BE2C (cell line): Measurements from ENCODE around the gene KRTAP12-2.
"Not testable (repeated sequence)": the region's sequence is repeated elsewhere in the genome, so short reads cannot be mapped to it uniquely, and the experiment has no call there.

Source experiments
- DNase-seq: peaks from one replicate; pipeline ENCODE4 v3.0.0-alpha.2; 2020
- H3K27me3 ChIP-seq: fragments of 250-450 bp; sonication (Bioruptor Pico); 2 replicates; pipeline ENCODE4 v1.5.1; 2020; ENCODE audit warnings: mild to moderate bottlenecking
- H3K36me3 ChIP-seq: fragments of 250-450 bp; sonication (Bioruptor Pico); 2 replicates; pipeline ENCODE4 v1.5.1; 2020; ENCODE audit warnings: mild to moderate bottlenecking
- H3K4me1 ChIP-seq: fragments of 250-450 bp; sonication (Bioruptor Pico); 2 replicates; pipeline ENCODE4 v1.5.1; 2020
- H3K4me3 ChIP-seq: 2 replicates; pipeline ENCODE4 v1.5.1; 2011; ENCODE audit warnings: low read depth, low read length
- H3K9me3 ChIP-seq: fragments of 250-450 bp; sonication (Bioruptor Pico); 2 replicates; pipeline ENCODE4 v1.5.1; 2020
- TF ChIP-seq, protein P1 (sequence below): IDR thresholded peaks from 2 replicates; pipeline ENCODE4 v1.5.1; 2012; ENCODE audit warnings: mild to moderate bottlenecking, low read depth, low read length

KRTAP12-2 gene

DNA sequence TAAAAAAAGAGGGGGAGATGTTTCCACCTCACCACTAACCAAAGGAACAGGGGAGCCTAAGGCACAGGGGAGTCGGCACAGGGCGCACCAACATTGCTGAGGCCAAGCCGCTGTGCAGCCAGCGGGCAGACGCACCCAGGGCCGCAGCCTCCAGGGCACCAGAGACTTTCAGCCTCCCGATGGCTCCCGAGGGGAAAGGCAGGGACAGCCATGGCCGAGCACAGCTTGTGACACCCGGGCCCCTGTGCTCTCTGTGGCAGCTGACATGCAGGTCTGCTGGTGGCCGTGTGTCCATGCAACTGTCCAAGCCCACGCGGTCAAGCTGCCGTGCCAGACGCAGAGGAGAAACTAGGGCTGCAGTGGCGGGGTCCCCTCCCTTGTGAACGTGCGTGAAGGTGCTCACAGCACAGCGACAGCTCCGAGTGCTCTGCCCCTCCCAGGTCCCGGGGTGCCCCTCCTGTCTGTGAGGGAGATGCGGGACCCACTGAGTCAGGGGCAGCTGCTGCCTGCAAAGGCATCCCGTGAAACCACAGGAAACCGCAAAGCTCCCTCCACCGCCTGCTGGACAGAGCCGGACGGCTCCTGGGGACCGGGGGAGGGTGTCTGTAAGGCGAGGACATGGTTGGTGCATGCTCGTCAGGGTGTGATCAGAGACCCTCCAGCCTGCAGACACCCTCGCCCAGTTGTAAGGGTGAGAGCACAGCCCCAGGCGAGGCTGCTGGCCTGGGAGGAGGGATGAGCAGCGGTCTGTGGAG lies 18.0 kb downstream of the KRTAP12-2 start:
- Histone ChIP-seq H3K9me3 (no peaks in the 10 kb centered on the region), H3K36me3 (no peaks in the 10 kb centered on the region), H3K4me1 (no peaks in the 10 kb centered on the region), H3K4me3 (no peak overlapping the region), H3K27me3 (peaks cover 14% of the 10 kb centered on the region)
- TF ChIP-seq, protein P1, sequence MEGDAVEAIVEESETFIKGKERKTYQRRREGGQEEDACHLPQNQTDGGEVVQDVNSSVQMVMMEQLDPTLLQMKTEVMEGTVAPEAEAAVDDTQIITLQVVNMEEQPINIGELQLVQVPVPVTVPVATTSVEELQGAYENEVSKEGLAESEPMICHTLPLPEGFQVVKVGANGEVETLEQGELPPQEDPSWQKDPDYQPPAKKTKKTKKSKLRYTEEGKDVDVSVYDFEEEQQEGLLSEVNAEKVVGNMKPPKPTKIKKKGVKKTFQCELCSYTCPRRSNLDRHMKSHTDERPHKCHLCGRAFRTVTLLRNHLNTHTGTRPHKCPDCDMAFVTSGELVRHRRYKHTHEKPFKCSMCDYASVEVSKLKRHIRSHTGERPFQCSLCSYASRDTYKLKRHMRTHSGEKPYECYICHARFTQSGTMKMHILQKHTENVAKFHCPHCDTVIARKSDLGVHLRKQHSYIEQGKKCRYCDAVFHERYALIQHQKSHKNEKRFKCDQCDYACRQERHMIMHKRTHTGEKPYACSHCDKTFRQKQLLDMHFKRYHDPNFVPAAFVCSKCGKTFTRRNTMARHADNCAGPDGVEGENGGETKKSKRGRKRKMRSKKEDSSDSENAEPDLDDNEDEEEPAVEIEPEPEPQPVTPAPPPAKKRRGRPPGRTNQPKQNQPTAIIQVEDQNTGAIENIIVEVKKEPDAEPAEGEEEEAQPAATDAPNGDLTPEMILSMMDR: no peak
- no peak for DNase-seq

GRCh38 chr21:44647222-44647552 lies 19.5 kb downstream of the KRTAP12-2 start:
- H3K27me3 ChIP-seq: peaks cover 14% of the 10 kb centered on the region
- no peaks in the 10 kb centered on the region for H3K9me3 ChIP-seq
- no peak for DNase-seq
- no peaks in the 10 kb centered on the region for H3K4me1 ChIP-seq
- H3K36me3 ChIP-seq: no peaks in the 10 kb centered on the region
- TF ChIP-seq, protein P1: no peak
- H3K4me3 ChIP-seq: no peak overlapping the region

GRCh38 chr21:44646366-44647221 lies 20.1 kb downstream of the KRTAP12-2 start, which contains the start of gene KRTAP10-11:
Gene KRTAP10-11, plus strand, starts transcription at chr21:44646414. Its CDS starts 45 bp downstream, at chr21:44646459.
- H3K36me3 ChIP-seq, DNase-seq, H3K4me1 ChIP-seq, H3K9me3 ChIP-seq, H3K4me3 ChIP-seq: not testable (repeated sequence)
- H3K27me3 ChIP-seq: peaks cover 14% of the 10 kb centered on the region

DNA sequence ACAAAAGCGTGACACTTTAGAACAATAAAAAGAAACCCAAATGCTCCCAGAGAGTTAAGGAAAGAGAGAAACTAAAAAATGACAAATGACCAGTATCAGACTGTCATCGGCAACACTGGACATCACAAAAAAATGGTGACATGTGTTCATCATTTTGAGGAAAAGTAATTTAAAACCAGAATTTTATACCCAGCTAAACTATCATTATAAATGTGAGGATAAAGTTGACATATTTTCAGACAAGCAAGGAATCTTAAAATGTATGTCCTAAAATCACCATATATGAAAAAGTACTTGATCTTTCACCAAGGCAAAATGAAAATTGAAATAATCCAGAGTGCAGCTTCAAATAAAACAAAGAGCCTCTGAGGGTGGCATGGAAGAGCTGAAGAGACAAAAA lies 21.8 kb downstream of the KRTAP12-2 start:
- H3K4me3 ChIP-seq: no peak overlapping the region
- H3K27me3 ChIP-seq: peaks cover 14% of the 10 kb centered on the region
- H3K4me1 ChIP-seq: no peaks in the 10 kb centered on the region
- DNase-seq: no peak
- no peaks in the 10 kb centered on the region for H3K36me3 ChIP-seq
- TF ChIP-seq, protein P1: no peak
- H3K9me3 ChIP-seq: peaks cover 3% of the 10 kb centered on the region; the same call in 1 of the 2 replicates

DNA sequence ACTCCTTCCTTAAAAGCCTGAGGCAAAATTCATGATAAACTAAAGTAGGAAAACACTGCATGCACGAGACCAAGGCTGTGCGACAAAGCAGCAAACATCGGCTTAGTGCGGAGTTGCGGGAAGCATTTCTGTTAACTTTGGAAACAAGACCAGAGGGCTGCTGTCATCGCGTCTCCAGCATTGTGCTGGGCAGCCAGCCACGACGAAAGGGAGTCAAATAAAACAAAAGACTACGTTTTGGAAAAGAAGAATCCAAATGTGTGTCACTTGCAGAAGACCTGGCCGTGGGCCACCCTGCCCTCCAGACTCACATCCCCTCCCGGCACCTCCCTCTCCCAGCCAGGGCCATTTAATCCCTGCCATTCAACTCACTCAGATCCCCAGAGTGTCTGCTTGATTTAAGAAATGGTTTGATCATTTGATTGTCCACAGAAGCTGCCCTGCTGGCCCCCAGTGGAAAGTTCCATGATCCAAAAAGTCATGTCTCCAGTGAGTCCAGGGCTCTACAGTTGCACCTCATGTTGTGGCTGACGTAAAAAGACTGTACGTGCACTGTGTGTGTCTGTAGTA lies 22.9 kb downstream of the KRTAP12-2 start:
- no peak for DNase-seq
- Histone ChIP-seq H3K9me3 (peaks cover 3% of the 10 kb centered on the region; the same call in 1 of the 2 replicates), H3K4me1 (no peaks in the 10 kb centered on the region), H3K36me3 (no peaks in the 10 kb centered on the region), H3K4me3 (no peak overlapping the region), H3K27me3 (peaks cover 11% of the 10 kb centered on the region)
- TF ChIP-seq, protein P1: no peak

DNA sequence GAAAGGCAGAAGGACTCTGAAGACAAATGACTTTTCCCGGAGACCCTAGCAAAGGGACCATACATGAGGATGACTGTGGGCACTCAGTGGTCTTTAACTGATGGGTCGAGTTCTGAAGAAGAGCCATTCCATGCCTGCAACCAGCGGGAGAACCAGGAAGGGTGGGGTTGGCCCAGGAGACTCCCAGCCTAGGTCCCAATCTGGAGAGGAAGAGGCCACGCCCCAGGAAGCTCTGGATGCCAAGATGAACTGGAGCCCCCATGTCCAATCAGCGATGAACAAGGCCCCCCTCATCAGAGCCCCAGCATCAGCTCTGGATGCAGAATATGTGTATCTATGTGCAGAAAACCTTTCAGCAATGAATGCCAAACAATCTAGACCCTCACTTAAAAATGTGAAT lies 26.0 kb downstream of the KRTAP12-2 start:
- no peaks in the 10 kb centered on the region for H3K27me3 ChIP-seq
- no peaks in the 10 kb centered on the region for H3K4me1 ChIP-seq
- H3K9me3 ChIP-seq: peaks cover 3% of the 10 kb centered on the region; the same call in 1 of the 2 replicates
- DNase-seq: no peak
- no peaks in the 10 kb centered on the region for H3K36me3 ChIP-seq
- TF ChIP-seq, protein P1: no peak
- no peak overlapping the region for H3K4me3 ChIP-seq
